GM12878 (cell line): ENCODE measurements around the gene CDH4.

Source experiments
- BACH1 ChIP-seq: fragments of 450-650 bp; IDR thresholded peaks from 2 replicates; pipeline ENCODE4 v1.6.1; 2017; ENCODE audit warnings: mild to moderate bottlenecking, borderline replicate concordance
- CTCF ChIP-seq, 3 experiments: IDR thresholded peaks in 2 of 3; conservative IDR thresholded peaks in 1 of 3; 2 replicates each; pipeline ENCODE4 v1.5.1; 2011; ENCODE audit warnings: low read depth in 3 of 3, low read length in 3 of 3, mild to moderate bottlenecking in 3 of 3, control low read depth in 2 of 3, moderate library complexity in 2 of 3, inconsistent platforms in 1 of 3, mixed read lengths in 1 of 3; ENCODE audit not compliant: control insufficient read depth in 2 of 3, insufficient read depth in 1 of 3; ENCODE audit errors: extremely low read depth in 1 of 3
- ETV6 ChIP-seq, 2 experiments: fragments of 450-650 bp in 1 of 2; IDR thresholded peaks in 1 of 2; conservative IDR thresholded peaks in 1 of 2; 2 replicates each; pipeline ENCODE4 v1.6.1; 2014; ENCODE audit warnings: antibody characterized with exemption in 1 of 2, borderline replicate concordance in 1 of 2, low read depth in 1 of 2, mild to moderate bottlenecking in 1 of 2, moderate library complexity in 1 of 2
- EZH2 ChIP-seq: IDR thresholded peaks from 2 replicates; pipeline ENCODE4 v1.6.1; 2012; ENCODE audit warnings: low read depth, mild to moderate bottlenecking, control low read depth, inconsistent platforms, low read length, borderline replicate concordance; ENCODE audit not compliant: control insufficient read depth
- MAX ChIP-seq: IDR thresholded peaks from 2 replicates; pipeline ENCODE4 v1.6.1; 2012; ENCODE audit warnings: low read depth, low read length, improper control_type of control experiment
- MTA3 ChIP-seq: IDR thresholded peaks from 2 replicates; pipeline ENCODE4 v1.6.1; 2012; ENCODE audit warnings: low read length, inconsistent platforms, borderline replicate concordance
- POLR2A ChIP-seq: IDR thresholded peaks from 2 replicates; pipeline ENCODE4 v1.6.1; 2011; ENCODE audit warnings: low read depth, mild to moderate bottlenecking, low read length
- SIN3A ChIP-seq: IDR thresholded peaks from 2 replicates; pipeline ENCODE4 v1.6.1; 2012; ENCODE audit warnings: low read depth, low read length, improper control_type of control experiment
- SMAD1 ChIP-seq: fragments of 450-650 bp; IDR thresholded peaks from 2 replicates; pipeline ENCODE4 v1.6.1; 2018; ENCODE audit warnings: mild to moderate bottlenecking, low read depth; ENCODE audit not compliant: partially characterized antibody
- YY1 ChIP-seq: IDR thresholded peaks from 2 replicates; pipeline ENCODE4 v1.6.1; 2011; ENCODE audit warnings: low read depth, mild to moderate bottlenecking, low read length

GRCh38 chr20:61438285-61438684 lies 186.2 kb downstream of the CDH4 start:
- no peak for TF ChIP-seq CTCF (IDR thresholded peaks at IDR 0.05 in 2 of 3, conservative IDR thresholded peaks at IDR 0.05 in 1 of 3; ENCODE audit: control insufficient read depth in 2 of 3, extremely low read depth in 1 of 3, insufficient read depth in 1 of 3, low read depth in 3 of 3, low read length in 3 of 3)
- TF ChIP-seq MAX, result no peak
- TF ChIP-seq BACH1, result no peak
- no peak for TF ChIP-seq ETV6 (conservative IDR thresholded peaks at IDR 0.05 in 1 of 2, IDR thresholded peaks at IDR 0.05 in 1 of 2; ENCODE audit: borderline replicate concordance in 1 of 2, low read depth in 1 of 2)
- TF ChIP-seq EZH2, result no peak
- TF ChIP-seq POLR2A, result no peak
- no peak for TF ChIP-seq YY1
- TF ChIP-seq MTA3, result no peak
- TF ChIP-seq SMAD1, result no peak
- no peak for TF ChIP-seq SIN3A
